ENCODE measurements around the gene PRKACA.

- no peak for TF ChIP-seq CTCF (conservative IDR thresholded peaks at IDR 0.05; ENCODE audit: low read length)
- TF ChIP-seq EZH2phosphoT487 (IDR thresholded peaks at IDR 0.05; ENCODE audit: borderline replicate concordance, low read depth, low read length): no peak
These were observed 59.1 kb downstream of the PRKACA start for GRCh38 chr19:14058182-14059092.

Data from OCI-LY7 (cell line).